IMR-90 (cell line): ENCODE data around the gene ZNF48. TPM values are rescaled to one million over a fixed set of nuclear protein-coding genes. Genes with fewer than 3 reads are reported as not detected.

Experiments used
- ATAC-seq: fragments of 200-7000 bp; cut with Tn5 transposase; 2 replicates; pipeline ENCODE4 v1.9.1; 2020; ENCODE audit warnings: low read depth, mild to moderate bottlenecking, moderate library complexity
- BruUV-seq: library from RNA; stranded (reverse); fragments of 400-500 nt; replicated peaks from 2 replicates; lab custom pipeline; 2021; lab: Mats Ljungman, UMichigan
- CTCF ChIA-PET: fragments of 300-600 bp; formaldehyde crosslinking; extraction: SDS; loops from one replicate; lab custom pipeline; 2021; ENCODE audit warnings: antibody characterized with exemption; lab: Yijun Ruan, JAX
- POLR2A ChIA-PET: fragments of 300-600 bp; sonication (Branson Sonifier 250); formaldehyde crosslinking; loops from one replicate; lab custom pipeline; 2022; ENCODE audit warnings: antibody characterized with exemption; ENCODE audit not compliant: unreplicated experiment; lab: Charles Lee
- DNase-seq: peaks from one replicate; pipeline ENCODE4 v3.0.0; 2013
- H2AFZ ChIP-seq: replicated peaks from 2 replicates; pipeline ENCODE3; 2013; ENCODE audit warnings: low read length, mild to moderate bottlenecking; ENCODE audit not compliant: poor library complexity
- H2AK5ac ChIP-seq: 2 replicates; pipeline ENCODE4 v1.6.1; 2013; ENCODE audit warnings: low read depth, low read length, inconsistent platforms
- H2AK9ac ChIP-seq: replicated peaks from 2 replicates; pipeline ENCODE3; 2013; ENCODE audit warnings: mild to moderate bottlenecking, low read depth, low read length, moderate library complexity; ENCODE audit not compliant: poor library complexity
- H2BK120ac ChIP-seq: 2 replicates; pipeline ENCODE4 v1.6.1; 2013; ENCODE audit warnings: low read depth, low read length, inconsistent platforms
- H2BK15ac ChIP-seq: 3 replicates; pipeline ENCODE4 v1.6.1; 2013; ENCODE audit warnings: low read depth, low read length, inconsistent platforms
- H2BK20ac ChIP-seq: 2 replicates; pipeline ENCODE4 v1.6.1; 2013; ENCODE audit warnings: low read depth, mild to moderate bottlenecking, inconsistent platforms, low read length, moderate library complexity
- H2BK5ac ChIP-seq: 2 replicates; pipeline ENCODE4 v1.6.1; 2013; ENCODE audit warnings: mild to moderate bottlenecking, low read depth, low read length, inconsistent platforms; ENCODE audit not compliant: poor library complexity, severe bottlenecking
- H3K14ac ChIP-seq: replicated peaks from 2 replicates; pipeline ENCODE4 v1.6.1; 2013; ENCODE audit warnings: low read depth, low read length, inconsistent platforms
- H3K18ac ChIP-seq: 2 replicates; pipeline ENCODE4 v1.6.1; 2013; ENCODE audit warnings: low read depth, low read length, control low read depth
- H3K23ac ChIP-seq: 2 replicates; pipeline ENCODE4 v1.6.1; 2013; ENCODE audit warnings: low read depth, low read length, inconsistent platforms
- H3K27ac ChIP-seq: 2 replicates; pipeline ENCODE4 v1.5.1; 2013; ENCODE audit warnings: mild to moderate bottlenecking, control low read depth, low read length; ENCODE audit not compliant: insufficient read depth
- H3K27me3 ChIP-seq: 2 replicates; pipeline ENCODE4 v1.6.1; 2013; ENCODE audit warnings: low read length; ENCODE audit not compliant: control insufficient read depth, insufficient read depth
- H3K36me3 ChIP-seq: 2 replicates; pipeline ENCODE4 v1.6.1; 2013; ENCODE audit warnings: low read length, mixed read lengths; ENCODE audit not compliant: control insufficient read depth, insufficient read depth
- H3K4ac ChIP-seq: 2 replicates; pipeline ENCODE4 v1.6.1; 2013; ENCODE audit warnings: low read depth, low read length, inconsistent platforms
- H3K4me1 ChIP-seq: 2 replicates; pipeline ENCODE4 v1.6.1; 2013; ENCODE audit warnings: low read length, mixed read lengths; ENCODE audit not compliant: control insufficient read depth, insufficient read depth
- H3K4me2 ChIP-seq: 2 replicates; pipeline ENCODE4 v1.6.1; 2013; ENCODE audit warnings: low read depth, mild to moderate bottlenecking, control low read depth, low read length, moderate library complexity
- H3K4me3 ChIP-seq: 2 replicates; pipeline ENCODE4 v1.5.1; 2013; ENCODE audit warnings: low read depth, mild to moderate bottlenecking, control low read depth, low read length, moderate library complexity; ENCODE audit not compliant: insufficient read depth
- H3K56ac ChIP-seq: 2 replicates; pipeline ENCODE4 v1.6.1; 2013; ENCODE audit warnings: low read length, inconsistent platforms; ENCODE audit not compliant: insufficient read depth; ENCODE audit errors: extremely low read depth
- H3K79me1 ChIP-seq, 2 experiments: 2 replicates each; pipeline ENCODE4 v1.6.1; 2013; ENCODE audit warnings: low read length in 2 of 2, inconsistent platforms in 1 of 2, low read depth in 1 of 2
- H3K9ac ChIP-seq: 2 replicates; pipeline ENCODE4 v1.6.1; 2013; ENCODE audit warnings: low read depth, low read length, control low read depth
- H3K9me1 ChIP-seq: 2 replicates; pipeline ENCODE4 v1.6.1; 2013; ENCODE audit warnings: low read length, inconsistent platforms; ENCODE audit not compliant: insufficient read depth
- H3K9me3 ChIP-seq: 2 replicates; pipeline ENCODE4 v1.6.1; 2013; ENCODE audit warnings: low read length; ENCODE audit not compliant: control insufficient read depth, insufficient read depth
- H4K20me1 ChIP-seq: 2 replicates; pipeline ENCODE4 v1.6.1; 2013; ENCODE audit warnings: low read length, inconsistent platforms; ENCODE audit not compliant: insufficient read depth
- H4K5ac ChIP-seq: 2 replicates; pipeline ENCODE4 v1.6.1; 2013; ENCODE audit warnings: mild to moderate bottlenecking, low read depth, low read length, control low read depth
- H4K8ac ChIP-seq, 2 experiments: 2 replicates each; pipeline ENCODE4 v1.6.1; 2013; ENCODE audit warnings: low read depth in 2 of 2, low read length in 2 of 2, control low read depth in 1 of 2, inconsistent platforms in 1 of 2
- H4K91ac ChIP-seq: 2 replicates; pipeline ENCODE4 v1.6.1; 2013; ENCODE audit warnings: low read depth, low read length, inconsistent platforms; ENCODE audit not compliant: insufficient read depth
- BHLHE40 ChIP-seq: fragments of 150-350 bp; IDR thresholded peaks from 2 replicates; pipeline ENCODE4 v1.6.1; 2016; ENCODE audit warnings: mild to moderate bottlenecking, low read depth, low read length
- FOS ChIP-seq: fragments of 150-350 bp; IDR thresholded peaks from 2 replicates; pipeline ENCODE4 v1.6.1; 2016; ENCODE audit warnings: low read depth, low read length
- MAZ ChIP-seq: IDR thresholded peaks from 2 replicates; pipeline ENCODE4 v1.6.1; 2012; ENCODE audit warnings: low read depth, mild to moderate bottlenecking, low read length, improper control_type of control experiment, moderate library complexity, borderline replicate concordance
- MXI1 ChIP-seq: IDR thresholded peaks from 2 replicates; pipeline ENCODE4 v1.6.1; 2012; ENCODE audit warnings: low read depth, mild to moderate bottlenecking, low read length, moderate library complexity, borderline replicate concordance
- USF2 ChIP-seq: fragments of 150-350 bp; IDR thresholded peaks from 2 replicates; pipeline ENCODE4 v1.6.1; 2017; ENCODE audit warnings: mild to moderate bottlenecking, antibody characterized with exemption, low read length, low read depth
- WGBS, 2 experiments: methylation state at CpG; one replicate each; pipeline versions ENCODE4 v1.1.5 to v1.1.7; 2013; ENCODE audit warnings: missing lambda C conversion rate in 2 of 2; ENCODE audit not compliant: insufficient read length in 1 of 2; ENCODE audit errors: extremely low coverage in 2 of 2; 5-methylcytosine and 5-hydroxymethylcytosine counted together
- dilution Hi-C: fragments of 300-500 bp; cut with HindIII; formaldehyde crosslinking; loops from one replicate; pipeline ENCODE4 v1.14.3; 2018; ENCODE audit warnings: low sequenced_read_pairs; ENCODE audit not compliant: unreplicated experiment
- in situ Hi-C: fragments of 300-500 bp; cut with MboI; formaldehyde crosslinking; loops from 3 replicates; pipeline ENCODE4 v1.14.3; 2019; ENCODE audit warnings: low sequenced_read_pairs, inconsistent platforms, mixed read lengths
- intact Hi-C: fragments of 100-400 bp; cut with micrococcal nuclease; formaldehyde crosslinking; loops from 2 replicates; pipeline ENCODE4 v1.10.0; 2022
- polyA plus RNA-seq, 3 experiments: library from polyadenylated mRNA; depleted of rRNA; stranded (reverse); fragments of >200 nt; gene quantifications; 2 replicates each; pipeline ENCODE4 v1.2.3, GENCODE V29; 2012; ENCODE audit warnings: low replicate concordance in 1 of 3
- total RNA-seq: library from RNA; depleted of rRNA; stranded (reverse); fragments of >200 nt; gene quantifications from 2 replicates; pipeline ENCODE4 v1.2.3, GENCODE V29; 2012

Gene ZNF48
- total and polyA plus RNA-seq, 2 of the 4 experiments (the other 2 are of a cell fraction): 5.8 to 6.6 TPM

- intact Hi-C loops (no loop called here), in situ Hi-C loops (loop anchor here (25.0 kb wide), 1 partner anchor 230 kb away; the partner anchor contains the start of genes BOLA2B, CORO1A, SLX1A and SULT1A3), dilution Hi-C loops (no loop called here)
- Histone ChIP-seq H2BK20ac (no peak overlapping the region), H4K91ac (no peak overlapping the region), H3K4ac (peak overlapping the region; percentile 47; the same call in 1 of the 2 replicates), H2BK5ac (peak overlapping the region; percentile 6), H3K36me3 (peaks cover 16% of the 10 kb centered on the region), H3K18ac (no peak overlapping the region), H3K56ac (no peak overlapping the region), H3K9ac (peak overlapping the region; percentile 38; the same call in 1 of the 2 replicates), H3K9me1 (peaks cover 6% of the 10 kb centered on the region; the same call in 1 of the 2 replicates), H3K9me3 (no peaks in the 10 kb centered on the region), H4K5ac (peak overlapping the region; percentile 40; the same call in 1 of the 2 replicates), H2AK9ac (peak overlapping the region; percentile 82), H3K4me3 (peak overlapping the region; percentile 65), H2BK120ac (no peak overlapping the region), H3K27ac (no peak overlapping the region; the same call in 1 of the 2 replicates), H2AK5ac (no peak overlapping the region), H4K20me1 (peaks cover 9% of the 10 kb centered on the region), H3K4me2 (peak overlapping the region; percentile 68), H2AFZ (peak overlapping the region; percentile 95), H3K4me1 (no peaks in the 10 kb centered on the region), H3K27me3 (no peaks in the 10 kb centered on the region), H4K8ac (peak overlapping the region in 1 of 2 experiments; percentile 80; a peak in 1 of 4 replicates), H3K23ac (peak overlapping the region; percentile 77; the same call in 1 of the 2 replicates), H3K79me1 (peaks cover 0 to 26% of the 10 kb centered on the region in 2 experiments; a peak in 2 of 4 replicates), H3K14ac (no peak overlapping the region), H2BK15ac (no peak overlapping the region)
- ATAC-seq (peak; percentile 91), DNase-seq (peak; percentile 88)
- TF ChIP-seq BHLHE40: peak; percentile 96
- TF ChIP-seq MAZ: 0 out of 2 replicates have a peak, but pooled peaks have one; percentile 19
- TF ChIP-seq MXI1: peak; percentile 50; the same call in 1 of the 2 replicates
- TF ChIP-seq USF2: peak; percentile 46
- no peak for TF ChIP-seq FOS
- ChIA-PET POLR2A (interaction anchor here (0.5 kb wide), 1 partner anchor 10 kb away, joined by 3 read pairs; the partner anchor contains the start of gene ZNF771), CTCF (interaction anchor here (0.7 to 0.8 kb wide), 3 partner anchors 8 to 211 kb away, joined by 3 to 4 read pairs (median 3); partner anchors contain the start of gene DCTPP1)
- BruUV-seq: no TSS peak
- WGBS, 2 experiments: 5% methylated on average over 101 of the region's 140 CpGs; no CpG with 5 or more reads in 1 of the 2 experiments
Measured at GRCh38 chr16:30417529-30418349, 22.5 kb downstream of the ZNF48 start.
